Mesothelial cell of epicardium (in vitro differentiated cells): Measurements from ENCODE around the gene MTHFR. TPM values are rescaled to one million over a fixed set of nuclear protein-coding genes. Genes with fewer than 3 reads are reported as not detected.
"Not testable (repeated sequence)": the region's sequence is repeated elsewhere in the genome, so short reads cannot be mapped to it uniquely, and the experiment has no call there.

Source experiments
- DNase-seq, 2 experiments: peaks; one replicate each; pipeline ENCODE4 v3.0.0; 2021; ENCODE audit warnings: low spot score in 2 of 2; ENCODE audit not compliant: unreplicated experiment in 2 of 2
- H3K27ac Mint-ChIP-seq: 2 replicates; pipeline ENCODE4 v1.8.0; 2021; ENCODE audit warnings: mixed read lengths
- H3K27me3 Mint-ChIP-seq: 2 replicates; pipeline ENCODE4 v1.8.0; 2021; ENCODE audit warnings: low read depth, mixed read lengths
- H3K36me3 Mint-ChIP-seq: 2 replicates; pipeline ENCODE4 v1.8.0; 2021; ENCODE audit warnings: mixed read lengths
- H3K4me1 Mint-ChIP-seq: 2 replicates; pipeline ENCODE4 v1.8.0; 2021; ENCODE audit warnings: mixed read lengths
- H3K4me3 Mint-ChIP-seq: 2 replicates; pipeline ENCODE4 v1.8.0; 2021; ENCODE audit warnings: mild to moderate bottlenecking, moderate library complexity, mixed read lengths
- H3K9me3 Mint-ChIP-seq: 2 replicates; pipeline ENCODE4 v1.8.0; 2021; ENCODE audit warnings: mixed read lengths
- CTCF ChIP-seq: fragments of 200-600 bp; sonication (generic); IDR thresholded peaks from one replicate; pipeline ENCODE4 v1.5.0; 2021; ENCODE audit warnings: antibody characterized with exemption; ENCODE audit not compliant: unreplicated experiment
- total RNA-seq: library from RNA; stranded (reverse); gene quantifications from 3 replicates; pipeline ENCODE4 v1.2.1, GENCODE V29; 2021

Gene MTHFR
- total RNA-seq, 1 donor from 2014 or later = 39.2 TPM

GRCh38 chr1:11813021-11813420, 7.3 kb upstream of the MTHFR start:
- H3K9me3 Mint-ChIP-seq = no peaks in the 10 kb centered on the region
- no peak for DNase-seq
- TF ChIP-seq CTCF = no peak
- H3K27me3 Mint-ChIP-seq = no peaks in the 10 kb centered on the region
- H3K36me3 Mint-ChIP-seq = peaks cover 21% of the 10 kb centered on the region
- H3K27ac Mint-ChIP-seq = no peak overlapping the region
- no peak overlapping the region for H3K4me3 Mint-ChIP-seq
- peaks cover 5% of the 10 kb centered on the region for H3K4me1 Mint-ChIP-seq

- H3K36me3 Mint-ChIP-seq = peaks cover 3% of the 10 kb centered on the region
- peak overlapping the region; percentile 98 for H3K27ac Mint-ChIP-seq
- no peaks in the 10 kb centered on the region for H3K9me3 Mint-ChIP-seq
- H3K4me3 Mint-ChIP-seq = peak overlapping the region; percentile 98
- no peaks in the 10 kb centered on the region for H3K27me3 Mint-ChIP-seq
- H3K4me1 Mint-ChIP-seq = peaks cover 52% of the 10 kb centered on the region
- no peak for DNase-seq
- TF ChIP-seq CTCF = no peak
These were observed 1.4 kb upstream of the MTHFR start for GRCh38 chr1:11807133-11807532.

- no peak for DNase-seq
- no peak for TF ChIP-seq CTCF
- Mint-ChIP-seq H3K9me3 (no peaks in the 10 kb centered on the region), H3K4me1 (peaks cover 56% of the 10 kb centered on the region), H3K36me3 (peaks cover 3% of the 10 kb centered on the region), H3K27ac (peak overlapping the region; percentile 98), H3K4me3 (peak overlapping the region; percentile 98), H3K27me3 (no peaks in the 10 kb centered on the region)
These were observed 658 bp upstream of the MTHFR start for GRCh38 chr1:11806307-11806936.

- H3K9me3 Mint-ChIP-seq = no peaks in the 10 kb centered on the region
- DNase-seq = no peak
- TF ChIP-seq CTCF = no peak
- H3K36me3 Mint-ChIP-seq = peaks cover 12% of the 10 kb centered on the region
- H3K4me3 Mint-ChIP-seq = peak overlapping the region; percentile 98
- no peaks in the 10 kb centered on the region for H3K27me3 Mint-ChIP-seq
- H3K27ac Mint-ChIP-seq = peak overlapping the region; percentile 98
- H3K4me1 Mint-ChIP-seq = peaks cover 57% of the 10 kb centered on the region
These were observed 920 bp downstream of the MTHFR start for GRCh38 chr1:11804666-11805421.

- Mint-ChIP-seq H3K27ac (peak overlapping the region; percentile 98), H3K4me3 (peak overlapping the region; percentile 98), H3K4me1 (peaks cover 57% of the 10 kb centered on the region), H3K36me3 (peaks cover 12% of the 10 kb centered on the region)
- not testable (repeated sequence) for DNase-seq, H3K27me3 Mint-ChIP-seq, H3K9me3 Mint-ChIP-seq
These were observed 1.7 kb downstream of the MTHFR start for GRCh38 chr1:11803924-11804665.
